CD4-positive, alpha-beta T cell (primary cell): ENCODE measurements around the gene CACNA2D3. TPM values are rescaled to one million over a fixed set of nuclear protein-coding genes. Genes with fewer than 3 reads are reported as not detected.

Source experiments
- ATAC-seq: fragments of 200-7000 bp; cut with Tn5 transposase; one replicate; pipeline ENCODE4 v1.10.0; 2022; ENCODE audit warnings: mild to moderate bottlenecking; ENCODE audit not compliant: poor library complexity
- CTCF ChIA-PET: fragments of 350-600 bp; sonication (Branson Sonifier 250); formaldehyde crosslinking; loops from one replicate; lab custom pipeline; 2021; ENCODE audit warnings: antibody characterized with exemption, inconsistent platforms; lab: Charles Lee
- POLR2A ChIA-PET: fragments of 350-600 bp; sonication (Branson Sonifier 250); formaldehyde crosslinking; loops from one replicate; lab custom pipeline; 2021; ENCODE audit warnings: antibody characterized with exemption, inconsistent platforms; lab: Charles Lee
- DNase-seq, 14 experiments: peaks; one replicate each; pipeline ENCODE4 v3.0.0-alpha.2; 2013 to 2020; ENCODE audit warnings: mixed read lengths in 2 of 14
- H3K27ac ChIP-seq, 2 donors: one replicate each; pipeline versions ENCODE4 v1.5.1 to v1.7.0; 2013; ENCODE audit warnings: low read length in 2 of 2, low read depth in 1 of 2, mild to moderate bottlenecking in 1 of 2
- H3K27me3 ChIP-seq, 2 experiments: 1 replicate in 1 of 2; 2 replicates in 1 of 2; pipeline versions ENCODE4 v1.6.1 to v1.7.0; 2013; ENCODE audit warnings: low read length in 2 of 2, control low read depth in 1 of 2, mild to moderate bottlenecking in 1 of 2, moderate library complexity in 1 of 2; ENCODE audit not compliant: insufficient read depth in 2 of 2, control insufficient read depth in 1 of 2
- H3K36me3 ChIP-seq: one replicate; pipeline ENCODE4 v1.6.1; 2013; ENCODE audit warnings: low read length, control low read depth; ENCODE audit not compliant: insufficient read depth
- H3K4me1 ChIP-seq: one replicate; pipeline ENCODE4 v1.6.1; 2013; ENCODE audit warnings: low read length, control low read depth; ENCODE audit not compliant: insufficient read depth
- H3K4me3 ChIP-seq: one replicate; pipeline ENCODE4 v1.5.1; 2013; ENCODE audit warnings: mild to moderate bottlenecking, low read length, moderate library complexity
- H3K9me3 ChIP-seq, 2 experiments: 1 replicate in 1 of 2; 2 replicates in 1 of 2; pipeline versions ENCODE4 v1.6.1 to v1.7.0; 2013; ENCODE audit warnings: low read length in 2 of 2, mild to moderate bottlenecking in 2 of 2, control low read depth in 1 of 2, moderate library complexity in 1 of 2; ENCODE audit not compliant: control insufficient read depth in 1 of 2, insufficient read depth in 1 of 2
- H3K27ac Mint-ChIP-seq: one replicate; pipeline ENCODE4 v1.8.0; 2020; ENCODE audit warnings: mixed read lengths
- H3K27me3 Mint-ChIP-seq: one replicate; pipeline ENCODE4 v1.8.0; 2021; ENCODE audit warnings: mixed read lengths
- H3K36me3 Mint-ChIP-seq: one replicate; pipeline ENCODE4 v1.8.0; 2021; ENCODE audit warnings: low read depth, mixed read lengths
- H3K4me1 Mint-ChIP-seq: one replicate; pipeline ENCODE4 v1.8.0; 2021; ENCODE audit warnings: low read depth, mixed read lengths
- H3K4me3 Mint-ChIP-seq: one replicate; pipeline ENCODE4 v1.8.0; 2020; ENCODE audit warnings: mild to moderate bottlenecking, mixed read lengths
- H3K9me3 Mint-ChIP-seq: one replicate; pipeline ENCODE4 v1.8.0; 2020; ENCODE audit warnings: mixed read lengths
- CTCF ChIP-seq: fragments of 200-600 bp; IDR thresholded peaks from one replicate; pipeline ENCODE4 v1.8.0; 2022; ENCODE audit warnings: antibody characterized with exemption, mild to moderate bottlenecking
- intact Hi-C, 2 experiments: fragments of 100-400 bp; cut with DNase I in 1 of 2; cut with micrococcal nuclease in 1 of 2; formaldehyde crosslinking; loops; one replicate each; pipeline versions ENCODE4 v1.15.1 to v1.9.0; 2023 to 2025; cut with DNase I, micrococcal nuclease
- total RNA-seq, 174 experiments: library from RNA in 2 of 174; stranded (reverse) in 2 of 174; gene quantifications; one replicate each; pipeline ENCODE4 v1.2.3 and lab custom pipeline; 2021 to 2026

CACNA2D3 gene
- total RNA-seq, 2 experiments from 2014 or later: 0.08 TPM; not detected in 1

DNA sequence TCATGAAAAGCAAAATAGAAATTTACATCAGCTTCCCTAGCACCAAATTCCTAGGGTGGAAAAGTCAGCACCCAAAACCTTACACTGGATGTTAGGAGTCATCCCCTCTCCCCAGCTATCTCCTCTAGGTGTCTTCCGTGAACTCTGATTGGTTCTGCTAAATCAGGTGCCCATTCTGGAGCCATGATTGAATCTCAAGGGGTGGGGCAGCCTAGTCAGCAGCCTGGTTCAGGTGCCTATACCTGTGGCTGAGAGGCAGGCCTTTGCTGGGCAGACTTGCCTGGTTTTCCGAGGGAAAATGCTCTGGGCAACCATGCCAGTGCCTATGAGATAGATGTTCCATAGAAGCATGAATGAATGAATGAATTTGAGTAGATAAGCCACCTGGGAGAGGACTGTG lies 468.8 kb downstream of the CACNA2D3 start:
- Histone ChIP-seq H3K9me3 (no peaks in the 10 kb centered on the region), H3K27ac (no peak overlapping the region), H3K4me1 (no peaks in the 10 kb centered on the region), H3K4me3 (no peak overlapping the region), H3K36me3 (no peaks in the 10 kb centered on the region), H3K27me3 (no peaks in the 10 kb centered on the region)
- POLR2A ChIA-PET: no interaction called here
- H3K4me1 Mint-ChIP-seq: no peaks in the 10 kb centered on the region
- no peaks in the 10 kb centered on the region for H3K27me3 Mint-ChIP-seq
- no peak overlapping the region for H3K4me3 Mint-ChIP-seq
- no peak for ATAC-seq
- no peak overlapping the region for H3K27ac Mint-ChIP-seq
- DNase-seq: no peak
- CTCF ChIA-PET: interaction anchor here (0.6 kb wide), 1 partner anchor 37 kb away, joined by 3 read pairs; no protein-coding TSS in a partner anchor
- no peaks in the 10 kb centered on the region for H3K9me3 Mint-ChIP-seq
- intact Hi-C loops: no loop called here
- no peak for TF ChIP-seq CTCF
- no peaks in the 10 kb centered on the region for H3K36me3 Mint-ChIP-seq

DNA sequence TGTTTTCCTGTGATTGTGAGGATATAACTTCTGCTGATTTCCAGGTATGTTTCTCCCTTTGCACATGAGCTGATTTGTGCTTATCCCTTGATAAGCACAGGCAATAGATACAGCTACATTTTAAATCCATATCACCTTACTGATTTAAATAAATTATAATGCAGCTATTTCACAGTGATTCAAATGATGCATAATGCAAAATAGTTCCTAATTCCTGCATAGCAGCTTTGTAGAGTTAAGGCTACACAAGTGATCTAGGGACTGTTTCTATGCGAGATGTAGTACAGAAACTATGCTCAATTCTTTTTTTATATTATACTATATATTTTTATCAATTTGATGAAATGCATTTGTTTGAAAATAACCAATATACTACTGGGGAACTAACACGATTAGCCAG lies 471.3 kb downstream of the CACNA2D3 start:
- CTCF ChIA-PET: no interaction called here
- no peaks in the 10 kb centered on the region for H3K9me3 Mint-ChIP-seq

GRCh38 chr3:54596087-54596486 lies 473.7 kb downstream of the CACNA2D3 start:
- Mint-ChIP-seq H3K27ac (no peak overlapping the region), H3K9me3 (no peaks in the 10 kb centered on the region), H3K4me3 (no peak overlapping the region), H3K36me3 (no peaks in the 10 kb centered on the region), H3K4me1 (no peaks in the 10 kb centered on the region), H3K27me3 (no peaks in the 10 kb centered on the region)
- H3K27me3 ChIP-seq: no peaks in the 10 kb centered on the region
- H3K9me3 ChIP-seq: peaks cover 0 to 8% of the 10 kb centered on the region in 2 experiments
- TF ChIP-seq CTCF: no peak
- ATAC-seq: no peak
- intact Hi-C loops: no loop called here
- POLR2A ChIA-PET: no interaction called here
- no peaks in the 10 kb centered on the region for H3K36me3 ChIP-seq
- H3K27ac ChIP-seq: no peak overlapping the region
- DNase-seq: no peak
- H3K4me3 ChIP-seq: no peak overlapping the region
- CTCF ChIA-PET: no interaction called here
- no peaks in the 10 kb centered on the region for H3K4me1 ChIP-seq

More for the DNA sequence above, 471.3 kb downstream of the CACNA2D3 start:
- Histone ChIP-seq H3K27ac (no peak overlapping the region), H3K36me3 (no peaks in the 10 kb centered on the region), H3K4me3 (no peak overlapping the region), H3K4me1 (no peaks in the 10 kb centered on the region), H3K9me3 (peaks cover 0 to 3% of the 10 kb centered on the region in 2 experiments), H3K27me3 (no peaks in the 10 kb centered on the region)
- Mint-ChIP-seq H3K36me3 (no peaks in the 10 kb centered on the region), H3K27ac (no peak overlapping the region), H3K27me3 (no peaks in the 10 kb centered on the region), H3K4me1 (no peaks in the 10 kb centered on the region), H3K4me3 (no peak overlapping the region)
- intact Hi-C loops: no loop called here
- POLR2A ChIA-PET: no interaction called here
- DNase-seq (no peak), ATAC-seq (no peak)
- TF ChIP-seq CTCF: no peak
